Mucosa of rectum (tissue), 2 donors: ENCODE data around the gene HP1BP3.
"Not testable (repeated sequence)": the region's sequence is repeated elsewhere in the genome, so short reads cannot be mapped to it uniquely, and the experiment has no call there.

Experiments
- H3K27ac ChIP-seq, 2 donors: one replicate each; pipeline ENCODE4 v1.7.0; 2013; ENCODE audit warnings: inconsistent platforms in 2 of 2, low read depth in 2 of 2, low read length in 2 of 2
- H3K27me3 ChIP-seq, 2 donors: one replicate each; pipeline ENCODE4 v1.7.0; 2013; ENCODE audit warnings: low read length in 2 of 2; ENCODE audit not compliant: control insufficient read depth in 2 of 2, insufficient read depth in 2 of 2
- H3K36me3 ChIP-seq, 2 donors: one replicate each; pipeline ENCODE4 v1.7.0; 2013; ENCODE audit warnings: low read length in 2 of 2; ENCODE audit not compliant: control insufficient read depth in 2 of 2, insufficient read depth in 2 of 2
- H3K4me1 ChIP-seq, 2 donors: one replicate each; pipeline ENCODE4 v1.7.0; 2013; ENCODE audit warnings: low read length in 2 of 2, mild to moderate bottlenecking in 1 of 2; ENCODE audit not compliant: control insufficient read depth in 2 of 2, insufficient read depth in 2 of 2
- H3K4me3 ChIP-seq, 2 donors: one replicate each; pipeline ENCODE4 v1.7.0; 2013; ENCODE audit warnings: low read length in 2 of 2
- H3K9ac ChIP-seq, 2 donors: one replicate each; pipeline ENCODE4 v1.7.0; 2013; ENCODE audit warnings: low read length in 2 of 2, low read depth in 1 of 2, mild to moderate bottlenecking in 1 of 2
- H3K9me3 ChIP-seq, 2 donors: one replicate each; pipeline ENCODE4 v1.7.0; 2013; ENCODE audit warnings: low read length in 2 of 2; ENCODE audit not compliant: control insufficient read depth in 2 of 2
- donor health status: healthy.
- donor health status: Normal muscosa, but diverticular disease.

HP1BP3 gene

GRCh38 chr1:20721117-20722061 is 65.7 kb downstream of the HP1BP3 start:
- Histone ChIP-seq H3K27me3 (peaks cover 7 to 11% of the 10 kb centered on the region in 2 donors), H3K9me3 (no peaks in the 10 kb centered on the region), H3K9ac (no peak overlapping the region), H3K4me1 (peaks cover 3 to 5% of the 10 kb centered on the region in 2 donors), H3K36me3 (no peaks in the 10 kb centered on the region), H3K27ac (no peak overlapping the region), H3K4me3 (no peak overlapping the region)

- Histone ChIP-seq H3K9me3 (no peaks in the 10 kb centered on the region), H3K27ac (no peak overlapping the region), H3K36me3 (no peaks in the 10 kb centered on the region), H3K4me3 (no peak overlapping the region), H3K27me3 (peaks cover 11 to 13% of the 10 kb centered on the region in 2 donors), H3K4me1 (peaks cover 3 to 5% of the 10 kb centered on the region in 2 donors), H3K9ac (no peak overlapping the region)
Measured at GRCh38 chr1:20720631-20721091, 66.4 kb downstream of the HP1BP3 start.

GRCh38 chr1:20719871-20720620 is 67.1 kb downstream of the HP1BP3 start:
- Histone ChIP-seq H3K36me3 (no peaks in the 10 kb centered on the region), H3K27ac (no peak overlapping the region), H3K27me3 (peaks cover 11 to 13% of the 10 kb centered on the region in 2 donors)

GRCh38 chr1:20719261-20719660 is 67.8 kb downstream of the HP1BP3 start:
- peaks cover 3 to 5% of the 10 kb centered on the region in 2 donors for H3K4me1 ChIP-seq
- no peak overlapping the region for H3K4me3 ChIP-seq
- H3K9ac ChIP-seq, result no peak overlapping the region
- H3K27me3 ChIP-seq, result peaks cover 11 to 13% of the 10 kb centered on the region in 2 donors
- no peaks in the 10 kb centered on the region for H3K36me3 ChIP-seq
- H3K27ac ChIP-seq, result no peak overlapping the region
- H3K9me3 ChIP-seq, result no peaks in the 10 kb centered on the region

More at GRCh38 chr1:20719871-20720620, 67.1 kb downstream of the HP1BP3 start:
- peaks cover 3 to 5% of the 10 kb centered on the region in 2 donors for H3K4me1 ChIP-seq
- no peaks in the 10 kb centered on the region for H3K9me3 ChIP-seq
- H3K4me3 ChIP-seq, result no peak overlapping the region
- H3K9ac ChIP-seq, result no peak overlapping the region

GRCh38 chr1:20718343-20718882 is 68.7 kb downstream of the HP1BP3 start:
- H3K27ac ChIP-seq, H3K36me3 ChIP-seq, H3K9me3 ChIP-seq, H3K4me3 ChIP-seq, H3K4me1 ChIP-seq, H3K9ac ChIP-seq: not testable (repeated sequence)
- H3K27me3 ChIP-seq, result peaks cover 11 to 13% of the 10 kb centered on the region in 2 donors

GRCh38 chr1:20717452-20718342 is 69.4 kb downstream of the HP1BP3 start, which contains the start of gene KIF17:
TSS of gene KIF17 (minus strand) at chr1:20718007. CDS start at chr1:20717706, 301 bp downstream.
- Histone ChIP-seq H3K4me3 (no peak within 1 kb of the TSS), H3K9ac (no peak within 1 kb of the TSS), H3K27ac (no peak within 1 kb of the TSS), H3K4me1 (peaks cover 3 to 5% of the 10 kb centered on the region in 2 donors), H3K9me3 (no peaks in the 10 kb centered on the region), H3K36me3 (no peaks in the 10 kb centered on the region), H3K27me3 (peaks cover 11 to 13% of the 10 kb centered on the region in 2 donors)

GRCh38 chr1:20716232-20716631 is 70.9 kb downstream of the HP1BP3 start:
- Histone ChIP-seq H3K9me3 (no peaks in the 10 kb centered on the region), H3K27me3 (peaks cover 11 to 13% of the 10 kb centered on the region in 2 donors), H3K9ac (no peak overlapping the region), H3K27ac (no peak overlapping the region), H3K4me3 (no peak overlapping the region), H3K36me3 (no peaks in the 10 kb centered on the region), H3K4me1 (peaks cover 3 to 5% of the 10 kb centered on the region in 2 donors)

GRCh38 chr1:20715406-20715805 is 71.7 kb downstream of the HP1BP3 start:
- no peaks in the 10 kb centered on the region for H3K9me3 ChIP-seq
- H3K27me3 ChIP-seq, result peaks cover 11 to 13% of the 10 kb centered on the region in 2 donors
- H3K27ac ChIP-seq, result no peak overlapping the region
- no peaks in the 10 kb centered on the region for H3K36me3 ChIP-seq
- no peak overlapping the region for H3K4me3 ChIP-seq
- H3K4me1 ChIP-seq, result peaks cover 3 to 5% of the 10 kb centered on the region in 2 donors
- H3K9ac ChIP-seq, result no peak overlapping the region

GRCh38 chr1:20713440-20713839 is 73.7 kb downstream of the HP1BP3 start:
- no peak overlapping the region for H3K27ac ChIP-seq
- H3K27me3 ChIP-seq, result peaks cover 11% of the 10 kb centered on the region in 2 donors
- H3K4me1 ChIP-seq, result peaks cover 3 to 5% of the 10 kb centered on the region in 2 donors
- H3K9ac ChIP-seq, result no peak overlapping the region
- no peak overlapping the region for H3K4me3 ChIP-seq
- no peaks in the 10 kb centered on the region for H3K9me3 ChIP-seq
- H3K36me3 ChIP-seq, result no peaks in the 10 kb centered on the region
